ENCODE measurements around the gene PRKX. TPM values are rescaled to one million over a fixed set of nuclear protein-coding genes. Genes with fewer than 3 reads are reported as not detected.
"Not testable (repeated sequence)": the region's sequence is repeated elsewhere in the genome, so short reads cannot be mapped to it uniquely, and the experiment has no call there.

The PRKX gene
- total RNA-seq, 1 donor from 2014 or later, result 9.2 TPM

DNA sequence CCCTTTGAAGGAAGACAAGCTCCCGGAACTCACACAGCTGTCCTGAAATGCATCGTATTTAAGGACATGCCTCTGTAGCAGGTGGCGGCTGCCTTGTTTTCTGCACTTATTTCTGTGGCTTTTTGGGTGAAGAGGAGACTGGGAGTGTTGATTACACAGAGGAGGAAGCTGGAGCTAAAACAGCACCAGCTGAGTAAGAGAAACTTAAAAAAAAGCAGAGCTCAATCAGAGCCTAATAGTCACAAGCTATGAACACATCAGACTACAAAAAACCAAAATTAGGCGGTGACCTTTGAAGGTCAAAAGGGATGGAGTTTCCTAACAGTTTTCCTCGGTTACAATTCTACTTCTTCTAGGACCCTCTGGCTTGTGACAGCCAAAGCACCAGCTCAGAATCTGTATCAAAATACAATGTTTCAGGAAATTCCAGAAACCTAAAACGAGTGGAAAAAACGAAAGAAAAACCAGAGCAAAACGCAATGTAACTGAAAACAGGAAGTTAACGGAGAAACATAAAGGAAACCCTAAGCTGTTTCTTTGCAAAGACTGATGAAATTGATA is 13.5 kb downstream of the PRKX start:
- peaks cover 0 to 5% of the 10 kb centered on the region in 2 donors for H3K4me1 ChIP-seq
- H3K27ac ChIP-seq, result peak overlapping the region; percentile 69 to 70
- no peak for DNase-seq (ENCODE audit: low spot score in 2 of 2)
- peak overlapping the region; percentile 36 to 49 for H3K4me3 ChIP-seq
- TF ChIP-seq CTCF (IDR thresholded peaks at IDR 0.05), result no peak
- intact Hi-C loops (cut with DNase I), result loop anchor here (5.0 kb wide), 2 partner anchors 112 to 773 kb away; partner anchors contain the start of gene ARSD
- no peaks in the 10 kb centered on the region for H3K27me3 ChIP-seq
- no peaks in the 10 kb centered on the region for H3K9me3 ChIP-seq
- no peaks in the 10 kb centered on the region for H3K36me3 ChIP-seq

DNA sequence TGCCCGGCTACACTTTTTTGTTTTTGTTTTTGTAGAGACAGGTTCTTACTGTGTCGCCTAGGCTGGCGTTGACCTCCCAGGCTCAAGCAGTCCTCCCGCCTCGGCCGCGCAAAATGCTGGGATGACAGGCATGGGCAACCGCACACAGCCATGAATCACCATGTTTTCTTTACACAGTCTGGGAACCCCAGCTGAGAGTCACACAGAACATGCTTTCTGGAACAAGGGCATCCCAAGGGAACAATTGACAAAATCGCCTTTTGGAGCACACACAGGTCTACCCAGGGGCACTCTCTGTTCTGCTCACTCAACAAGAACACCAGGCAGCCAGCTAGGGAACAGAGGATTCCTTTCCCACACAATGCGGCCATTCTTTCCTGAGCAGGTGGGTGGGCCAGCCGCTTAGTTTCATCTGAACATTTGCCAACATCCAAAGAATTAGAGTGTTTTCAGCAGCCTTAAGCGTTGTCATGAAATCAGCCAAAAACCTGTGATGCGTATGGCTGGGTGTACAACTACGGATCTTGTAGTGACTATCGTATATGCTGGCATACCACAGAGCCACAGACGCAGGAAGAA is 15.7 kb downstream of the PRKX start:
- TF ChIP-seq CTCF (IDR thresholded peaks at IDR 0.05), result no peak
- intact Hi-C loops (cut with DNase I), result loop anchor here (5.0 kb wide), 2 partner anchors 115 to 770 kb away; partner anchors contain the start of gene ARSD
- no peaks in the 10 kb centered on the region for H3K36me3 ChIP-seq
- no peak overlapping the region for H3K27ac ChIP-seq
- H3K9me3 ChIP-seq, result no peaks in the 10 kb centered on the region
- no peak overlapping the region for H3K4me3 ChIP-seq
- peak in 1 of 2 donors; percentile 77 for DNase-seq (ENCODE audit: low spot score in 2 of 2)
- H3K27me3 ChIP-seq, result no peaks in the 10 kb centered on the region
- peaks cover 0 to 5% of the 10 kb centered on the region in 2 donors for H3K4me1 ChIP-seq

DNA sequence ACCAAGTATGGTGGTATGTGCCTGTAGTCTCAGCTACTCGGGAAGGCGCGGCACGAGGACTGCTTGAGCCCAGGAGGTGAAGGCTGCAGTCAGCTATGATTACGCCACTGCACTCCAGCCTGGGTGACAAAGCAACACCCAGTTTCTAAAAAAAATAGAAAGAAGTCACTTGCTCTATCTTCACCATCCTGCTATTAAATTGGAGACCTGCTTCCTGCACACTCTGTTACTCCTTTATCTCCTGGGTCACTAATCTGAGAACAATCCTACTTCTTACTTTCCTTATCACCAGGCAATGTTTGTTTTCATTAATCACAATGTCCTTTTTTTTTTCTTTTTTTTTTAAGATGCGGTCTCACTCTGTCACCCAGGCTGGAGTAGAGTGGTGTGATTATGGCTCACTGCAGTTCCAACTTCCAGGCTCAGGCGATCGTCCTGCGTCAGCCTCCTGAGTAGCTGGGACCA is 16.2 kb downstream of the PRKX start:
- H3K4me1 ChIP-seq, result peaks cover 0 to 5% of the 10 kb centered on the region in 2 donors
- no peaks in the 10 kb centered on the region for H3K36me3 ChIP-seq
- no peak for DNase-seq (ENCODE audit: low spot score in 2 of 2)
- intact Hi-C loops (cut with DNase I), result loop anchor here (5.0 kb wide), 2 partner anchors 115 to 770 kb away; partner anchors contain the start of gene ARSD
- no peaks in the 10 kb centered on the region for H3K9me3 ChIP-seq
- H3K27me3 ChIP-seq, result no peaks in the 10 kb centered on the region
- no peak overlapping the region for H3K27ac ChIP-seq
- TF ChIP-seq CTCF (IDR thresholded peaks at IDR 0.05), result no peak
- no peak overlapping the region for H3K4me3 ChIP-seq

DNA sequence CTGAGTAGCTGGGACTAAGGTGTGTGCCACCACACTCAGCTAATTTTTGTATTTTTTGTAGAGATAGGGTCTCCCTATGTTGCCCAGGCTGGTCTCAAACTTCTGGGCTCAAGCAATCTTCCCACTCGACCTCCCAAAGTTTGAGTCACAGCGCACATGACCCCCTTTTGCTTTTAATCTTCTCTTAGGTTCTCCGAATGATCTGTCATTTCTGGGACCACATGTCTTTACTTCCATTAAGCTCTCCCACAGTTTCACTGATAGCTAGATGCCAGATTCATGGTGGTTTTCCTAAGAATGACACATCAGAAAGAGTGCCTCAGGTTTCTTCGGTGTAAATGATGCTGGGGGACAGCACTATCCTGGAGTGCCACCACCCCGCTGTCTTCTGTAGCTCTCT is 17.9 kb downstream of the PRKX start:
- no peaks in the 10 kb centered on the region for H3K27me3 ChIP-seq
- no peak for DNase-seq (ENCODE audit: low spot score in 2 of 2)
- H3K4me1 ChIP-seq, result peaks cover 0 to 5% of the 10 kb centered on the region in 2 donors
- no peak for TF ChIP-seq CTCF (IDR thresholded peaks at IDR 0.05)
- H3K4me3 ChIP-seq, result no peak overlapping the region
- no peak overlapping the region for H3K27ac ChIP-seq
- H3K36me3 ChIP-seq, result no peaks in the 10 kb centered on the region
- intact Hi-C loops (cut with DNase I), result loop anchor here (5.0 kb wide), 2 partner anchors 117 to 768 kb away; partner anchors contain the start of gene ARSD
- H3K9me3 ChIP-seq, result no peaks in the 10 kb centered on the region

DNA sequence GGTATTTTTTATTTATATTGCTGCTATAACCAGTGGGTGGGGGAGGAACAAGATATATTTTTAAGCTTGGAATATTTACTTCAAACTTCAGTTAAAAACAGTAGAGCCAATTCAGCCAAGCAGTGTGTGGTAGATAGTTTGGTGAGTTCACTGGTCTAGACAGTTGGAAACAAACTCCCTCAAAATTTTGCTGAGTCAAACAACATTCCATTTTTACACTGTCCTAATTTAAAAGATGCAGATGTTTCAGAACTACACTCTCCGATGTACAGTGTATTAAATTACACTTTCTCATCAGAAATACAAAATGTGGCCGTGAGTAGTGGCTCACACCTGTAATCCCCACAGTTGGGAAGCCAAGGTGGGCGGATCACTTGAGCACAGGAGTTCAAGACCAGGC is 23.3 kb downstream of the PRKX start:
- intact Hi-C loops (cut with DNase I), result no loop called here
- Histone ChIP-seq H3K27me3 (no peaks in the 10 kb centered on the region), H3K36me3 (no peaks in the 10 kb centered on the region), H3K4me1 (no peaks in the 10 kb centered on the region), H3K27ac (no peak overlapping the region), H3K4me3 (no peak overlapping the region), H3K9me3 (no peaks in the 10 kb centered on the region)
- DNase-seq (ENCODE audit: low spot score in 2 of 2), result no peak
- no peak for TF ChIP-seq CTCF (IDR thresholded peaks at IDR 0.05)

GRCh38 chrX:3683236-3683635 is 30.2 kb downstream of the PRKX start:
- H3K27ac ChIP-seq; DNase-seq (ENCODE audit: low spot score in 2 of 2); H3K27me3 ChIP-seq; intact Hi-C loops (cut with DNase I); H3K4me1 ChIP-seq; H3K36me3 ChIP-seq; H3K4me3 ChIP-seq; H3K9me3 ChIP-seq: not testable (repeated sequence)
